Endothelial cell of umbilical vein (primary cell): ENCODE results near the gene ADGRD2. TPM values are rescaled to one million over a fixed set of nuclear protein-coding genes. Genes with fewer than 3 reads are reported as not detected.

Source experiments
- BruUV-seq: library from RNA; stranded (reverse); fragments of 400-500 nt; replicated peaks from 2 replicates; lab custom pipeline; 2021; lab: Mats Ljungman, UMichigan
- CTCF ChIA-PET: fragments of 300-600, 350-600 bp; sonication (Branson Sonifier 250); formaldehyde crosslinking; loops from one replicate; lab custom pipeline; 2021; ENCODE audit warnings: antibody characterized with exemption, inconsistent platforms; lab: Charles Lee
- POLR2A ChIA-PET: fragments of 300-600, 350-600 bp; sonication (Branson Sonifier 250); formaldehyde crosslinking; loops from one replicate; lab custom pipeline; 2021; ENCODE audit warnings: antibody characterized with exemption, inconsistent platforms; lab: Charles Lee
- DNase-seq: peaks from one replicate; pipeline ENCODE4 v3.0.0-alpha.2; 2011; ENCODE audit warnings: low read depth, low spot score
- FAIRE-seq: peaks from 2 replicates; lab custom pipeline; 2011; peaks lifted over from hg19 to GRCh38; lab: Jason Lieb, UNC
- H2AFZ ChIP-seq: 2 replicates; pipeline ENCODE4 v1.6.0; 2012; ENCODE audit warnings: low read depth, low read length, control low read depth, inconsistent platforms
- H3K27ac ChIP-seq: 2 replicates; pipeline ENCODE4 v1.5.1; 2011; ENCODE audit warnings: low read depth, mild to moderate bottlenecking, control low read depth, low read length, moderate library complexity; ENCODE audit not compliant: insufficient read depth
- H3K27me3 ChIP-seq, 2 experiments: 2 replicates each; pipeline versions ENCODE4 v1.6.0 to v1.6.1; 2011; ENCODE audit warnings: low read length in 2 of 2, mixed read lengths in 1 of 2; ENCODE audit not compliant: control insufficient read depth in 2 of 2, insufficient read depth in 2 of 2
- H3K36me3 ChIP-seq, 2 experiments: 2 replicates in 1 of 2; 3 replicates in 1 of 2; pipeline ENCODE4 v1.5.1; 2011; ENCODE audit warnings: low read length in 2 of 2, mild to moderate bottlenecking in 1 of 2, moderate library complexity in 1 of 2; ENCODE audit not compliant: control insufficient read depth in 2 of 2, insufficient read depth in 2 of 2; ENCODE audit errors: extremely low read depth in 1 of 2
- H3K4me1 ChIP-seq: 3 replicates; pipeline ENCODE4 v1.5.1; 2011; ENCODE audit warnings: mild to moderate bottlenecking, low read length; ENCODE audit not compliant: control insufficient read depth, insufficient read depth; ENCODE audit errors: extremely low read depth
- H3K4me2 ChIP-seq: 2 replicates; pipeline ENCODE4 v1.6.1; 2011; ENCODE audit warnings: low read length, control low read depth, mixed read lengths; ENCODE audit not compliant: insufficient read depth
- H3K4me3 ChIP-seq, 3 experiments: fragments of 200-600 bp in 1 of 3; sonication (generic), shearing (Covaris generic) in 1 of 3; replicated peaks in 1 of 3; 2 replicates each; pipeline ENCODE4 v1.5.1; 2011 to 2016; ENCODE audit warnings: control low read depth in 3 of 3, low read length in 3 of 3, mild to moderate bottlenecking in 2 of 3, inconsistent platforms in 1 of 3, low read depth in 1 of 3, moderate library complexity in 1 of 3; ENCODE audit not compliant: insufficient read depth in 1 of 3
- H3K79me2 ChIP-seq: 2 replicates; pipeline ENCODE4 v1.6.0; 2012; ENCODE audit warnings: low read length, inconsistent platforms; ENCODE audit not compliant: control insufficient read depth, insufficient read depth
- H3K9ac ChIP-seq: replicated peaks from 2 replicates; pipeline ENCODE3; 2011; ENCODE audit warnings: low read length, control low read depth; ENCODE audit not compliant: insufficient read depth; ENCODE audit errors: extremely low read depth
- H3K9me1 ChIP-seq: replicated peaks from 3 replicates; pipeline ENCODE4 v1.6.0; 2011; ENCODE audit warnings: mild to moderate bottlenecking, low read length; ENCODE audit not compliant: control insufficient read depth, insufficient read depth; ENCODE audit errors: extremely low read depth
- H3K9me3 ChIP-seq: replicated peaks from 2 replicates; pipeline ENCODE4 v1.5.1; 2012; ENCODE audit warnings: low read length, inconsistent platforms; ENCODE audit not compliant: control insufficient read depth, insufficient read depth
- H4K20me1 ChIP-seq: replicated peaks from 2 replicates; pipeline ENCODE3; 2011; ENCODE audit warnings: mild to moderate bottlenecking, low read length; ENCODE audit not compliant: control insufficient read depth, insufficient read depth; ENCODE audit errors: extremely low read depth
- CTCF ChIP-seq, 2 donors: IDR thresholded peaks; 1 replicate in 1 of 2; 2 replicates in 1 of 2; pipeline ENCODE4 v1.5.1; 2011; ENCODE audit warnings: low read length in 2 of 2, mild to moderate bottlenecking in 2 of 2, moderate library complexity in 2 of 2, control low read depth in 1 of 2, inconsistent platforms in 1 of 2, low read depth in 1 of 2; ENCODE audit not compliant: insufficient read depth in 1 of 2; ENCODE audit errors: extremely low read depth in 1 of 2
- EZH2 ChIP-seq: IDR thresholded peaks from 2 replicates; pipeline ENCODE4 v1.6.1; 2012; ENCODE audit warnings: borderline replicate concordance, low read depth, mild to moderate bottlenecking, moderate library complexity, low read length, inconsistent platforms; ENCODE audit not compliant: severe bottlenecking
- FOS ChIP-seq: IDR thresholded peaks from 2 replicates; pipeline ENCODE4 v1.6.1; 2011; ENCODE audit warnings: mild to moderate bottlenecking, low read length, moderate library complexity, borderline replicate concordance; ENCODE audit not compliant: insufficient read depth
- GATA2 ChIP-seq: IDR thresholded peaks from 2 replicates; pipeline ENCODE4 v1.7.0; 2011; ENCODE audit warnings: low read depth, mild to moderate bottlenecking, moderate library complexity, mixed read lengths, low read length; ENCODE audit not compliant: insufficient read length, insufficient read depth
- JUN ChIP-seq: IDR thresholded peaks from 2 replicates; pipeline ENCODE4 v1.6.1; 2011; ENCODE audit warnings: borderline replicate concordance, low read depth; ENCODE audit not compliant: insufficient read length, insufficient read depth
- MAX ChIP-seq: IDR thresholded peaks from 2 replicates; pipeline ENCODE4 v1.6.1; 2011; ENCODE audit not compliant: insufficient read depth, insufficient read length
- MYC ChIP-seq: IDR thresholded peaks from one replicate; pipeline ENCODE4 v1.6.1; 2011; ENCODE audit warnings: mild to moderate bottlenecking, low read depth, low read length
- POLR2A ChIP-seq: IDR thresholded peaks from 2 replicates; pipeline ENCODE4 v1.6.1; 2012; ENCODE audit warnings: low read depth, mild to moderate bottlenecking, control low read depth, low read length
- POLR2AphosphoS5 ChIP-seq: IDR thresholded peaks from 2 replicates; pipeline ENCODE4 v1.6.1; 2012; ENCODE audit warnings: low read depth, mild to moderate bottlenecking, control low read depth, low read length, moderate library complexity; ENCODE audit not compliant: insufficient read depth
- dilution Hi-C: fragments of 300-500 bp; cut with MboI; formaldehyde crosslinking; loops from one replicate; pipeline ENCODE4 v1.15.0; 2019; ENCODE audit warnings: low sequenced_read_pairs; ENCODE audit not compliant: extremely low pct_ligation_motif_present
- intact Hi-C: fragments of 100-400 bp; cut with micrococcal nuclease; formaldehyde crosslinking; loops from one replicate; pipeline ENCODE4 v1.10.0; 2022
- polyA plus RNA-seq, 4 experiments: library from polyadenylated mRNA; depleted of rRNA in 3 of 4; stranded (reverse) in 3 of 4; unstranded in 1 of 4; fragments of >200 nt; gene quantifications; 2 replicates each; pipeline versions ENCODE4 v1.2.1 to v1.2.3, GENCODE V29; 2011 to 2012; ENCODE audit warnings: missing spikeins in 1 of 4
- total RNA-seq: library from RNA; stranded (reverse); gene quantifications from 2 replicates; pipeline ENCODE4 v1.2.3, GENCODE V29; 2021

The ADGRD2 gene
- total and polyA plus RNA-seq, 2 donors (not counting 3 experiments of a cell fraction or from before 2014, with no cell fraction given): not detected

GRCh38 chr9:124437086-124437485 lies 13.2 kb upstream of the ADGRD2 start:
- Histone ChIP-seq H4K20me1 (no peaks in the 10 kb centered on the region), H2AFZ (no peak overlapping the region), H3K27ac (no peak overlapping the region), H3K36me3 (no peaks in the 10 kb centered on the region), H3K9ac (no peak overlapping the region), H3K4me2 (no peak overlapping the region), H3K4me3 (no peak overlapping the region), H3K27me3 (peaks cover 0 to 7% of the 10 kb centered on the region in 2 experiments), H3K4me1 (no peaks in the 10 kb centered on the region), H3K9me1 (no peaks in the 10 kb centered on the region), H3K79me2 (no peaks in the 10 kb centered on the region), H3K9me3 (no peaks in the 10 kb centered on the region)
- TF ChIP-seq POLR2A (no peak), JUN (no peak), POLR2AphosphoS5 (no peak), FOS (no peak), CTCF (IDR thresholded peaks at IDR 0.05; ENCODE audit: extremely low read depth in 1 of 2, insufficient read depth in 1 of 2, low read depth in 1 of 2, low read length in 2 of 2) (no peak), MYC (no peak), MAX (no peak), EZH2 (no peak), GATA2 (no peak)
- DNase-seq (no peak), FAIRE-seq (no peak)
- CTCF ChIA-PET: no interaction called here
- intact Hi-C loops: no loop called here
- POLR2A ChIA-PET: no interaction called here
- no TSS peak for BruUV-seq
- dilution Hi-C loops: no loop called here
